Karpas-422 (cell line): Measurements from ENCODE around the gene TMEM63B. TPM values are rescaled to one million over a fixed set of nuclear protein-coding genes. Genes with fewer than 3 reads are reported as not detected.
"Not testable (repeated sequence)": the region's sequence is repeated elsewhere in the genome, so short reads cannot be mapped to it uniquely, and the experiment has no call there.

Source experiments
- DNase-seq: peaks from one replicate; pipeline ENCODE4 v3.0.0-alpha.2; 2015
- H2AFZ ChIP-seq: fragments of 200-600 bp; sonication (generic); 2 replicates; pipeline ENCODE4 v1.6.1; 2014; ENCODE audit warnings: antibody characterized with exemption, low read length, mixed read lengths
- H3K27ac ChIP-seq: fragments of 200-600 bp; sonication (generic); 2 replicates; pipeline ENCODE4 v1.5.1; 2014; ENCODE audit warnings: mild to moderate bottlenecking, low read length, moderate library complexity
- H3K27me3 ChIP-seq: fragments of 200-600 bp; sonication (generic); 2 replicates; pipeline ENCODE4 v1.6.1; 2014; ENCODE audit warnings: low read length, mixed read lengths
- H3K36me3 ChIP-seq: fragments of 200-600 bp; sonication (generic); 2 replicates; pipeline ENCODE4 v1.6.1; 2014; ENCODE audit warnings: low read length, mixed read lengths; ENCODE audit not compliant: insufficient read depth
- H3K4me1 ChIP-seq: fragments of 200-600 bp; sonication (generic); 2 replicates; pipeline ENCODE4 v1.6.1; 2014; ENCODE audit warnings: mild to moderate bottlenecking, low read length, mixed read lengths
- H3K4me2 ChIP-seq: fragments of 200-600 bp; sonication (generic); 2 replicates; pipeline ENCODE4 v1.6.1; 2014; ENCODE audit warnings: low read length, low read depth, mild to moderate bottlenecking; ENCODE audit not compliant: poor library complexity, severe bottlenecking
- H3K4me3 ChIP-seq: fragments of 200-600 bp; sonication (generic); 2 replicates; pipeline ENCODE4 v1.5.1; 2014; ENCODE audit warnings: mild to moderate bottlenecking, antibody characterized with exemption, low read length, mixed read lengths
- H3K79me2 ChIP-seq: fragments of 200-600 bp; sonication (generic); 2 replicates; pipeline ENCODE4 v1.6.1; 2014; ENCODE audit warnings: mild to moderate bottlenecking, low read length, mixed read lengths
- H3K9ac ChIP-seq: fragments of 200-600 bp; sonication (generic); 2 replicates; pipeline ENCODE4 v1.6.0; 2014; ENCODE audit warnings: low read length
- H3K9me2 ChIP-seq: fragments of 200-600 bp; sonication (generic), shearing (Covaris generic); replicated peaks from 2 replicates; pipeline ENCODE4 v1.6.0; 2014; ENCODE audit warnings: mild to moderate bottlenecking, low read length, moderate library complexity; ENCODE audit not compliant: insufficient read depth
- H3K9me3 ChIP-seq: fragments of 300-700, 200-600 bp; sonication (generic); 2 replicates; pipeline ENCODE4 v1.6.1; 2014; ENCODE audit warnings: low read length, mixed read lengths
- H4K20me1 ChIP-seq: fragments of 200-600 bp; sonication (generic); 2 replicates; pipeline ENCODE4 v1.6.1; 2014; ENCODE audit warnings: mild to moderate bottlenecking, antibody characterized with exemption, low read length, low read depth; ENCODE audit not compliant: insufficient read depth
- total RNA-seq: library from RNA; depleted of rRNA; stranded (reverse); fragments of >200 nt; shearing (Covaris generic); gene quantifications from 2 replicates; pipeline ENCODE4 v1.2.3, GENCODE V29; 2014; ENCODE audit warnings: low replicate concordance

TMEM63B gene
- total RNA-seq, 1 experiment from 2014 or later, result 9.1 TPM

DNA sequence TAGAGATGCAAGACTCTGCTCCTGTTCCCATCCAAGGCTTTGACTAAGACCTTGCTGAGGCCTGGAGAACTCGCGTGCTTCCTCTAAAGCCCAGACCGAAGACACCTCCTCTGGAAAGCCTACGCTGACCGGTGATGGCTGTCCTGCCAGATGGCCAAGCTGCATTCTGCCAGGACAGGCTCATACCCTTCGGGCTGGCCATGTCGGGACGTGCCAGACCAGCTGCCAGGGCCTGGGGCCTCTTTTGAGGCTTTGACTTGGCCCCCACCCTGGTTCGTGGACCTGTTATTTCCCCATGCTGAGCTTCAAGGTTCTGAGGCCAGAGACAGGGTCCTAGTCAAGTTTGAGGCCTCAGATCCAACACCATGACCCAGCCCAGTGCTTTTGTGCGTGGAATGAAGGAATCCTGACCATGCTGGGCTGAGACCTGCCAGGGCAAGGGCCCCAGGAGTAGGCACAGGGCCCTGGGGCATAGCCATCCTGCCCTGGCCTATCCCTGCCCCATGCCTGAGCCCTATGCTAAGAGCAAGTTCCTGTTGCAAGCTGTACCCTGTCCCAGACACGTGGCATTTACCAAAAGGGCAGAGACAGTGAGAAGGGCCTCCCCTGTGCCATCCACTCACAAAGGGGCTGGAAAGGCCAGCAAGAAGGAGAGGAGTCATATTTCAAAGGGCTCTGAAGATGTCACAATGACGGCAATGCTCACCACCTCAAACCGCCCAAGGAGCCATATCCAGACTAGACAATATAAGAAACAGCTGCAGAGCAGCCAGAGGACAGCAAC lies 42.9 kb upstream of the TMEM63B start:
- Histone ChIP-seq H3K4me3 (no peak overlapping the region), H3K9me3 (no peaks in the 10 kb centered on the region), H3K4me2 (no peak overlapping the region), H3K27me3 (no peaks in the 10 kb centered on the region), H3K4me1 (peaks cover 24% of the 10 kb centered on the region; the same call in 1 of the 2 replicates), H3K9me2 (no peaks in the 10 kb centered on the region), H4K20me1 (peaks cover 2% of the 10 kb centered on the region; the same call in 1 of the 2 replicates), H2AFZ (no peak overlapping the region), H3K27ac (no peak overlapping the region), H3K9ac (peak overlapping the region; percentile 51; the same call in 1 of the 2 replicates), H3K36me3 (no peaks in the 10 kb centered on the region), H3K79me2 (no peaks in the 10 kb centered on the region)
- no peak for DNase-seq

DNA sequence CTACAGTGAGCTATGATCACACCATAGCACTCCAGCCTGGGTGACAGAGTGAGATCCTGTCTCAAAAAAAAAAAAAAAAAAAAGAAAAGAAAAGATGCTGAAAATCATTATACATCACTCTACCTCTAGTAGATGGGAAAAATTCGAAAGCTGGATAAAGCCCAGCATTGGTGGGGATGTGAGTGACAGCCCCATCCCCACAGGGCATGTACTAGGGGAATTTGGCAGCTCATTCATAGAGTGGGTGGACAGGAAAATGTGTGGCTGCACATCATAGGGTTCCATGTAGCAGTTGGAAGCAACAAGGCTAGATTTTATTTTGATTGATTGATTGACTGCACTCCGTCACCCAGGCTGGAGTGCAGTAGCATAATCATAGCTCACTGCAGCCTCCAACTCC lies 42.1 kb upstream of the TMEM63B start:
- Histone ChIP-seq H3K4me1 (peaks cover 24% of the 10 kb centered on the region; the same call in 1 of the 2 replicates), H3K36me3 (no peaks in the 10 kb centered on the region), H3K4me2 (no peak overlapping the region), H3K9me2 (no peaks in the 10 kb centered on the region), H2AFZ (no peak overlapping the region), H3K4me3 (no peak overlapping the region), H4K20me1 (peaks cover 2% of the 10 kb centered on the region; the same call in 1 of the 2 replicates), H3K79me2 (no peaks in the 10 kb centered on the region), H3K27me3 (no peaks in the 10 kb centered on the region), H3K9me3 (no peaks in the 10 kb centered on the region), H3K27ac (no peak overlapping the region), H3K9ac (no peak overlapping the region)
- DNase-seq, result no peak

DNA sequence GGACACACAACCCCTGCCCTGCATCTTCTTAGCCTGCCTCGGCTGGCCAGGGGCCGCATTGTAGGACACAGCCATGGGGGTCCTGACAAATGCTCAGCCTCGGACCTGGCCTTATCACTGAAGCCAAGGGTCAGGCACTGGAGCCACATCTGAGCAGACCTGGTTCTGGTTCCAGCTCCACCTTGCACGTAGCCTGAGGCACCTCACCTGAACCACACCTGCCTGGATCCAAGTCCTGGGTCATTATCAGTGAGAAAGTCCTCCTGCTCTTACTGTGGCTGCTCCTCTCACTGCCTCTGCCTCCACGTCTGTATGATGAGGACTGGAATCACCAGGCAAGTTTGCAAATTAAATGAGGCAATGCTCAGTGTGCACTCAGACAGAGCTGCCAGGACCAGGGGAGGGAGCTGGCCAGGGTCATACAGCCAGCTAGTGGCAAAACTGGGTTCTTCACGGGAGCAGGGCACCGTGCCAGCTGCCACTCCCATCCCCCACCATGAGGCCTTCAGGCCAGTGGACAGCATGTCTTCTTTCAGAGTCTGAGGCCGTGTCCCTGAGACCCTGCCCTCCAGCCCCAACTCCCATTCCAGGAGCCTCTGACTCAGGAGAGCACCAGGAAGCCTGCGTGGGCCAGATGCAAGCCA lies 40.3 kb upstream of the TMEM63B start:
- peaks cover 31% of the 10 kb centered on the region for H3K4me1 ChIP-seq
- no peaks in the 10 kb centered on the region for H3K79me2 ChIP-seq
- no peak for DNase-seq
- H2AFZ ChIP-seq, result no peak overlapping the region
- no peak overlapping the region for H3K4me3 ChIP-seq
- H3K4me2 ChIP-seq, result no peak overlapping the region
- H3K9me2 ChIP-seq, result no peaks in the 10 kb centered on the region
- H3K27ac ChIP-seq, result no peak overlapping the region
- no peaks in the 10 kb centered on the region for H3K9me3 ChIP-seq
- H3K9ac ChIP-seq, result no peak overlapping the region
- peaks cover 6% of the 10 kb centered on the region for H4K20me1 ChIP-seq
- H3K27me3 ChIP-seq, result no peaks in the 10 kb centered on the region
- H3K36me3 ChIP-seq, result no peaks in the 10 kb centered on the region

DNA sequence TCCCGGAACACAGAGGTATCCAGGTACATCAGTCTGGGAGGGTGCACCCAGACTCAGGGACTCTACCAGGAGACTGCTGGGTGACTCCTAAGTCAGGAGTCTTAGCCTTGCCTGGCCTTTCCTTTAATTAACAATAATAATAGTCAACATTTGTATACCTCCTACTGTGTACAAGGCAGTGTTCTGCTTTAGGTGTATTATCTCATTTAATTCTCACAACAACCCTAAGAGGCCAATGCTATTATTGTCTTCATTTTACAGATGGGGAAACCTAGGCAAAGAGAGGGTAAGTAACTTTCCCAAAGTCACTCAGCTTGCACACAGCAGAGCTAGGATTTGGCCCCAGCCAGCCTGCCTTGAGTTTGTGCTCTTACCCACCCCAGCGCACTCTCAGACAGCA lies 39.7 kb upstream of the TMEM63B start:
- Histone ChIP-seq H3K4me1 (peaks cover 28% of the 10 kb centered on the region), H3K4me3 (no peak overlapping the region), H3K27ac (no peak overlapping the region), H3K9me3 (no peaks in the 10 kb centered on the region), H3K4me2 (no peak overlapping the region), H3K9ac (no peak overlapping the region), H2AFZ (no peak overlapping the region), H3K79me2 (no peaks in the 10 kb centered on the region), H3K27me3 (no peaks in the 10 kb centered on the region), H3K36me3 (no peaks in the 10 kb centered on the region), H3K9me2 (no peaks in the 10 kb centered on the region), H4K20me1 (peaks cover 12% of the 10 kb centered on the region)
- no peak for DNase-seq

DNA sequence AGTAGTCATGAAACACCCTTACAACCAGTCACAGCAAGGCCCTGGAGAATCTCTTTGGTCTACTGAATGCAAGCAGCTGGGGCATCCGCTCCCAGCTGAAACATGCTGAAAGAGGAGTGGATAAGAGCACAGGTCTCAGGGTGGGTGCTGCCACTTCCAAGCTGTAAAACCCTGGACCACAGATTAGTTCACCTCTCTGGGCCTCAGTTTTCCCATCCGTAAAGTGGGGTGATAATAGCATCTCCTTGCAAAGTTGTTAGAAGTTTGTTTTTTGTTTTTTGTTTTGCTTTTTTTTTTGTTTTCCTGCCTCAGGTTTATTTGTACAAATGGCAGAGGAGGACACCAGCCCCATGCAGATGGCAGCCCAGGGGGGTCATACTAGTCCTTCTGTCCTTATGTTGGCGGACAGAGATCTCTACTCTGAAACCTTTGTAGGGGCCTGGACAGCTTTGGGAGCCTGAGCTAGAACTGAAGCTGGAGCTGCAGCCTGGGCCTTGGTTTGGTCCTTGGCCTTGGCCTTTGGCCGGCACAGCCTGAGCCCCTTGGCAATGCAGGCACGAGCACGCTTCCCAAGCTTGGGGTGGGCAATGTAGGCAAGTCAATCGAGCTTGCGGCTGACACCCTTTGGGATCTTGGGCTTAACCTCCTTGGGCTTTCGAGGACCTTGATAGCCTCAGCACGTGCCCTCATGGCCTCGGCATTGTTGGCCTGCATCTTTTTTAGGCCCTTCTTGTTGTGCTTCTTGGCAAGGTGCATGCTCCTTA lies 38.3 kb upstream of the TMEM63B start:
- Histone ChIP-seq H3K9me2 (no peaks in the 10 kb centered on the region), H3K9me3 (no peaks in the 10 kb centered on the region), H3K4me2 (no peak overlapping the region), H4K20me1 (peaks cover 13% of the 10 kb centered on the region), H3K36me3 (no peaks in the 10 kb centered on the region), H3K4me3 (no peak overlapping the region), H2AFZ (no peak overlapping the region), H3K79me2 (no peaks in the 10 kb centered on the region), H3K27ac (no peak overlapping the region), H3K27me3 (no peaks in the 10 kb centered on the region), H3K9ac (no peak overlapping the region), H3K4me1 (peaks cover 21% of the 10 kb centered on the region)
- DNase-seq, result no peak

DNA sequence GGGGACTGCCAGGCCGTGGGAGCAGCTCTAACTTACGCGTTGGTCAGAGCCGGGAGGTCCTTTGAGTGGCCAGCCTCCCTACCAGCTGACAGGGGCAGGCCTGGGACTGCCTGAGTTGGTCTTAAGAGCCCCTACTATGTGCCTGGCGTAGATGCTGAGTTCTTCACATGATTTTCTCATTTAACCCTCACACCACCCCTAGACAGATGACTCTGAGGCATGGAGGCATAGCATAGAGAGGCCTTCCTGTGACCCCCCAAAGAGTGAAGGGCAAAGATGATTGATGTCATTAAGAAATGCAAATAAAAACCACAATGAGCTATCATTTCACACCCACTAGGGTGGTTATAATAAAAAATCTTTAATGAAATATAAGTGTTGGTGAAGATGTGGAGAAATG lies 36.9 kb upstream of the TMEM63B start:
- Histone ChIP-seq H3K79me2 (no peaks in the 10 kb centered on the region), H3K4me2 (no peak overlapping the region), H3K9me2 (no peaks in the 10 kb centered on the region), H3K9me3 (no peaks in the 10 kb centered on the region), H3K4me1 (peaks cover 13% of the 10 kb centered on the region), H4K20me1 (peaks cover 13% of the 10 kb centered on the region), H3K27me3 (no peaks in the 10 kb centered on the region), H2AFZ (no peak overlapping the region), H3K9ac (no peak overlapping the region), H3K4me3 (no peak overlapping the region), H3K27ac (no peak overlapping the region), H3K36me3 (no peaks in the 10 kb centered on the region)
- no peak for DNase-seq

DNA sequence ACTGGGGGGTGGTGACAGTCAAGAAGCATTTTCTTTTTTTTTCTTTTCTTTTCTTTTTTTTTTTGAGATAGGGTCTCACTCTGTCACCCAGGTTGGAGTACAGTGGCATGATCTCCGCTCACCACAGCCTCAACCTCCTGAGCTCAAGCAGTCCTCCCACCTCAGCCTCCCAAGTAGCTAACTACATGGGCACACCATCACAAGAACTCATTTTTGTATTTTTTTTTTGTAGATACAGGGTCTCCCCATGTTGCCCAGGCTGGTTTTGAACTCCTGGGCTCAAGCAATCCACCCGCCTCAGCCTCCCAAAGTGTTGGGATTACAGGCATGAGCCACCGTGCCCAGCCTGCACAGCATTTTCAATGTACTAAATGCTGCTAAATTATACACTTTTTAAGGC lies 36.0 kb upstream of the TMEM63B start:
- DNase-seq, H2AFZ ChIP-seq, H3K4me3 ChIP-seq, H3K27ac ChIP-seq, H3K27me3 ChIP-seq, H3K9ac ChIP-seq, H3K4me2 ChIP-seq, H3K9me3 ChIP-seq, H3K9me2 ChIP-seq, H3K36me3 ChIP-seq, H3K79me2 ChIP-seq: not testable (repeated sequence)
- H4K20me1 ChIP-seq, result peaks cover 15% of the 10 kb centered on the region
- peaks cover 13% of the 10 kb centered on the region for H3K4me1 ChIP-seq
